GM23248 (cell line): ENCODE data around the gene HDAC4. TPM values are rescaled to one million over a fixed set of nuclear protein-coding genes. Genes with fewer than 3 reads are reported as not detected.

ENCODE experiments used
- DNase-seq: peaks from one replicate; pipeline ENCODE4 v3.0.0-alpha.2; 2015
- H2AFZ ChIP-seq: fragments of 200-600 bp; sonication (generic); 2 replicates; pipeline ENCODE4 v1.6.1; 2016; ENCODE audit warnings: antibody characterized with exemption
- H3F3A ChIP-seq: fragments of 200-600 bp; sonication (generic); 2 replicates; pipeline ENCODE4 v1.6.1; 2016; ENCODE audit warnings: mild to moderate bottlenecking, antibody characterized with exemption, mixed run types; ENCODE audit not compliant: insufficient read depth
- H3K27ac ChIP-seq: fragments of 200-600 bp; sonication (generic); 2 replicates; pipeline ENCODE4 v1.5.1; 2016; ENCODE audit warnings: mild to moderate bottlenecking
- H3K27me3 ChIP-seq: fragments of 200-600 bp; sonication (generic); replicated peaks from 2 replicates; pipeline ENCODE4 v1.6.1; 2016; ENCODE audit warnings: mild to moderate bottlenecking; ENCODE audit not compliant: insufficient read depth
- H3K36me3 ChIP-seq: fragments of 200-600 bp; sonication (generic); 2 replicates; pipeline ENCODE4 v1.6.1; 2016; ENCODE audit warnings: low read depth, mild to moderate bottlenecking
- H3K4me1 ChIP-seq: fragments of 200-600 bp; sonication (generic); 2 replicates; pipeline ENCODE4 v1.6.1; 2016; ENCODE audit warnings: mild to moderate bottlenecking; ENCODE audit not compliant: insufficient read depth
- H3K4me2 ChIP-seq: fragments of 200-600 bp; sonication (generic); one replicate; pipeline ENCODE4 v1.6.1; 2016; ENCODE audit warnings: mild to moderate bottlenecking; ENCODE audit not compliant: unreplicated experiment
- H3K4me3 ChIP-seq: fragments of 200-600 bp; sonication (generic); 2 replicates; pipeline ENCODE4 v1.5.1; 2016; ENCODE audit warnings: mild to moderate bottlenecking
- H3K79me2 ChIP-seq: fragments of 200-600 bp; sonication (generic); 2 replicates; pipeline ENCODE4 v1.6.1; 2016; ENCODE audit warnings: mild to moderate bottlenecking; ENCODE audit not compliant: insufficient read depth
- H3K9ac ChIP-seq: fragments of 200-600 bp; sonication (generic); 2 replicates; pipeline ENCODE4 v1.6.1; 2016; ENCODE audit warnings: mild to moderate bottlenecking
- H3K9me2 ChIP-seq: fragments of 200-600 bp; sonication (generic); 2 replicates; pipeline ENCODE4 v1.6.1; 2016; ENCODE audit warnings: mixed run types, mild to moderate bottlenecking, moderate library complexity; ENCODE audit not compliant: insufficient read depth
- H3K9me3 ChIP-seq: fragments of 200-600 bp; sonication (generic); one replicate; pipeline ENCODE4 v1.6.1; 2017; ENCODE audit warnings: low read depth
- H4K20me1 ChIP-seq: fragments of 200-600 bp; sonication (generic); 2 replicates; pipeline ENCODE4 v1.6.0; 2016; ENCODE audit not compliant: insufficient read depth
- EZH2 ChIP-seq: fragments of 200-600 bp; sonication (generic); IDR thresholded peaks from 2 replicates; pipeline ENCODE4 v1.6.1; 2018; ENCODE audit warnings: antibody characterized with exemption, mild to moderate bottlenecking; ENCODE audit not compliant: insufficient read depth, poor library complexity, severe bottlenecking
- EZH2phosphoT487 ChIP-seq: fragments of 200-600 bp; sonication (generic); IDR thresholded peaks from 2 replicates; pipeline ENCODE4 v1.6.1; 2018; ENCODE audit warnings: antibody characterized with exemption, moderate library complexity, mild to moderate bottlenecking, low read depth; ENCODE audit not compliant: insufficient read depth
- WGBS, 2 experiments: methylation state at CpG; one replicate each; pipeline ENCODE4 v1.1.6; 2015 to 2017; ENCODE audit warnings: low lambda C conversion rate in 2 of 2, low coverage in 1 of 2; ENCODE audit errors: missing lambda C conversion rate in 2 of 2; 5-methylcytosine and 5-hydroxymethylcytosine counted together
- in situ Hi-C: fragments of 300-500 bp; cut with MboI; formaldehyde crosslinking; loops from 2 replicates; pipeline ENCODE4 v1.15.0; 2020
- polyA plus RNA-seq: library from polyadenylated mRNA; unstranded; fragments of >200 nt; fragmentation: Nextera tagmentation; extraction: Ambion mirVana; gene quantifications from 2 replicates; pipeline ENCODE4 v1.2.1, GENCODE V29; 2016
- total RNA-seq: library from RNA; depleted of rRNA; stranded (reverse); fragments of >200 nt; shearing (Covaris generic); gene quantifications from 2 replicates; pipeline ENCODE4 v1.2.3, GENCODE V29; 2014

Gene HDAC4
- total and polyA plus RNA-seq, 2 experiments from 2014 or later = 2.1 to 6.3 TPM

- 84 to 86% methylated on average over 16 of the region's 16 CpGs for WGBS, 2 experiments
- H3K9ac ChIP-seq = no peak overlapping the region
- no peak for DNase-seq
- no peak for TF ChIP-seq EZH2
- no peak for TF ChIP-seq EZH2phosphoT487
- no peaks in the 10 kb centered on the region for H3K36me3 ChIP-seq
- in situ Hi-C loops = no loop called here
- no peaks in the 10 kb centered on the region for H3K79me2 ChIP-seq
- H3K27ac ChIP-seq = no peak overlapping the region
- no peaks in the 10 kb centered on the region for H3F3A ChIP-seq
- no peaks in the 10 kb centered on the region for H3K27me3 ChIP-seq
- no peak overlapping the region for H2AFZ ChIP-seq
- H3K4me2 ChIP-seq = no peak overlapping the region
- H4K20me1 ChIP-seq = no peaks in the 10 kb centered on the region
- H3K9me2 ChIP-seq = no peaks in the 10 kb centered on the region
- no peak overlapping the region for H3K4me3 ChIP-seq
- no peaks in the 10 kb centered on the region for H3K4me1 ChIP-seq
- H3K9me3 ChIP-seq = no peaks in the 10 kb centered on the region
These were observed 352.1 kb downstream of the HDAC4 start for GRCh38 chr2:239048736-239049135.

DNA sequence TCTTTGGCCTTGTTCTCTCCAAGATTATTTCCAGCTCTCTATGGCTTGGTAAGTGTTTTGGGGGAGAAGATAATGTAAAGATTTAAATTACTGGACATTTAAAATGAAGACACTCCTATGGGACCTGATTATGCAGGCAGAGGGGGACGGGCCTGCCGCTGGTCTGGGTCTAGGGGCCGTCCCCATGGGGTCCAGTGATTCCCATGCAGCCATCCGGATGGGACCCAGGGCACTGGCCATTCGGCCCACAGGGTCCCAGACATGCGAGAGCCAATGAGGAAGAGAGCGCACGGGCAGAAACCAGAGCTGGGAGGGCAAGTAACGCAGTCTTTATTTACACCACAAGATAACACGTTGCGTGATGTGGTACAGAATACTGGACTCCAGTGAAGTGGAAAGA is 353.0 kb downstream of the HDAC4 start:
- in situ Hi-C loops = no loop called here
- H3K79me2 ChIP-seq = no peaks in the 10 kb centered on the region
- no peaks in the 10 kb centered on the region for H3K4me1 ChIP-seq
- no peaks in the 10 kb centered on the region for H3F3A ChIP-seq
- H3K27me3 ChIP-seq = no peaks in the 10 kb centered on the region
- no peaks in the 10 kb centered on the region for H3K9me3 ChIP-seq
- H4K20me1 ChIP-seq = no peaks in the 10 kb centered on the region
- no peak overlapping the region for H2AFZ ChIP-seq
- no peaks in the 10 kb centered on the region for H3K36me3 ChIP-seq
- no peak overlapping the region for H3K4me2 ChIP-seq
- no peak for DNase-seq
- 94 to 95% methylated on average over 11 of the region's 11 CpGs for WGBS, 2 experiments
- H3K4me3 ChIP-seq = no peak overlapping the region
- H3K9ac ChIP-seq = no peak overlapping the region
- H3K9me2 ChIP-seq = no peaks in the 10 kb centered on the region
- TF ChIP-seq EZH2 (no peak), EZH2phosphoT487 (no peak)
- no peak overlapping the region for H3K27ac ChIP-seq

- Histone ChIP-seq H3K9ac (no peak overlapping the region), H3K4me3 (no peak overlapping the region), H4K20me1 (no peaks in the 10 kb centered on the region), H3K27ac (no peak overlapping the region), H3K36me3 (no peaks in the 10 kb centered on the region), H3K27me3 (no peaks in the 10 kb centered on the region), H3K4me1 (no peaks in the 10 kb centered on the region), H3K9me3 (no peaks in the 10 kb centered on the region), H3F3A (no peaks in the 10 kb centered on the region), H3K9me2 (no peaks in the 10 kb centered on the region), H3K4me2 (no peak overlapping the region), H3K79me2 (no peaks in the 10 kb centered on the region), H2AFZ (no peak overlapping the region)
- in situ Hi-C loops = no loop called here
- DNase-seq = no peak
- 91 to 93% methylated on average over 8 of the region's 8 CpGs for WGBS, 2 experiments
- TF ChIP-seq EZH2 (no peak), EZH2phosphoT487 (no peak)
These were observed 353.4 kb downstream of the HDAC4 start for GRCh38 chr2:239047420-239047819.

DNA sequence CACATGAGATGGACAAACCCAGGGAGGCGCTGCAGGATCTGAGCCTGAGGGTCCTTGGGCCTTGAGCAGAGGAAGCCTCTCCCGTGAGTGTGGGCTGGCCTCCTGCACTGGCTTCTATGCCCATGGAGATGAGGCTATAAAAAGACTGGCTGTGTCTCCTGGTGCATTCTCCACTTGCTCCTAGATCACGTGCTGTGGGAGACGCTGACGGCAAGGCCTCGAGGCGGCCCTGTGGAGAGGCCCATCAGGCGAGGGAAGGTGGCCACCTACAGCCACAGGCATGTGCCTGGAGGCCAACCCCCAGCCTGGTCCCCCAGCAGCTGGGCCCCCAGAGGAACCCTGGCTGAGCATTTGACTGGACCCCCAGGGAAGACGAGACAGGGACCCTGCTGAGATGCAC is 354.0 kb downstream of the HDAC4 start:
- no peak for TF ChIP-seq EZH2phosphoT487
- no peak for TF ChIP-seq EZH2

DNA sequence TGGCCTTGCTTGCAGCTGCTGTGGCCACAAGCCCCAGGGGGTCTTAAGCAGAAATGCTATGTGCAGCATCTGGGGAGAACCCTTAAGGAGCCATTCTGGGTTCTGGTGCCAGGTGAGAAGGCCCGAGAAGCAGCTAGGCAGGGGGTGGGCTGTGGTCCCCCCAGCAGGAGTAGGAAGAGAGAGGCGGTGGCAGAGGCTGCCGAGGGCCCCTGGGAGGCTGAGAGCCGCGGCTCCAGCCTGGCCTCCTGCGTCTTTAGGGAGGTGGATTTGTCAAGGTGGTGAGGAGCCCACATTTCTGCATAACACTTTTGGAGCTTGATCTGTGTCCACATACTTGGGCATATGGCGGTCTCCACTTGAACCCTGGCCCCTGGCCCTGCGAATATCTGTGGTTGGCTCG is 356.5 kb downstream of the HDAC4 start:
- Histone ChIP-seq H3K4me3 (no peak overlapping the region), H3F3A (no peaks in the 10 kb centered on the region), H3K27me3 (no peaks in the 10 kb centered on the region), H3K9me2 (no peaks in the 10 kb centered on the region), H3K9me3 (no peaks in the 10 kb centered on the region), H4K20me1 (no peaks in the 10 kb centered on the region), H3K4me1 (no peaks in the 10 kb centered on the region), H3K36me3 (no peaks in the 10 kb centered on the region), H3K79me2 (no peaks in the 10 kb centered on the region), H3K9ac (no peak overlapping the region), H3K27ac (no peak overlapping the region), H2AFZ (no peak overlapping the region), H3K4me2 (no peak overlapping the region)
- TF ChIP-seq EZH2phosphoT487 (no peak), EZH2 (no peak)
- DNase-seq = no peak
- in situ Hi-C loops = no loop called here
- WGBS, 2 experiments = 70 to 76% methylated on average over 7 to 9 of the region's 9 CpGs

More for the DNA sequence above, 354.0 kb downstream of the HDAC4 start:
- Histone ChIP-seq H3K36me3 (no peaks in the 10 kb centered on the region), H3K27ac (no peak overlapping the region), H3K27me3 (no peaks in the 10 kb centered on the region), H3K79me2 (no peaks in the 10 kb centered on the region), H4K20me1 (no peaks in the 10 kb centered on the region), H2AFZ (no peak overlapping the region), H3K4me1 (no peaks in the 10 kb centered on the region), H3K9ac (no peak overlapping the region), H3F3A (no peaks in the 10 kb centered on the region), H3K9me3 (no peaks in the 10 kb centered on the region), H3K4me3 (no peak overlapping the region), H3K4me2 (no peak overlapping the region), H3K9me2 (no peaks in the 10 kb centered on the region)
- in situ Hi-C loops = no loop called here
- 84 to 86% methylated on average over 9 of the region's 9 CpGs for WGBS, 2 experiments
- no peak for DNase-seq
